HCT116 (cell line): ENCODE results near the gene WDPCP. TPM values are rescaled to one million over a fixed set of nuclear protein-coding genes. Genes with fewer than 3 reads are reported as not detected.

Source experiments
- ATAC-seq: fragments of 200-7000 bp; cut with Tn5 transposase; 2 replicates; pipeline ENCODE4 v1.9.1; 2020; ENCODE audit warnings: mild to moderate bottlenecking, moderate library complexity
- BruUV-seq: library from RNA; stranded (reverse); fragments of 400-500 nt; replicated peaks from 2 replicates; lab custom pipeline; 2021; lab: Mats Ljungman, UMichigan
- CTCF ChIA-PET: fragments of 300-600 bp; sonication (Branson Sonifier 250); formaldehyde crosslinking; loops from one replicate; lab custom pipeline; 2021; ENCODE audit warnings: antibody characterized with exemption; lab: Charles Lee
- POLR2A ChIA-PET: fragments of 300-600, 350-600 bp; sonication (Branson Sonifier 250); formaldehyde crosslinking; loops from one replicate; lab custom pipeline; 2021; ENCODE audit warnings: antibody characterized with exemption; lab: Charles Lee
- RAD21 ChIA-PET, 2 experiments: fragments of 300-600 bp; sonication (Branson Sonifier 250); formaldehyde crosslinking; loops; one replicate each; lab custom pipeline; 2023; ENCODE audit warnings: low total read pairs in 2 of 2; ENCODE audit not compliant: uncharacterized antibody in 2 of 2, unreplicated experiment in 2 of 2, low non-redundant PET in 1 of 2; lab: Charles Lee
- DNase-seq: peaks from one replicate; pipeline ENCODE4 v3.0.0-alpha.2; 2010; ENCODE audit warnings: low read depth, low spot score
- H2AFZ ChIP-seq: fragments of 200-600 bp; shearing (Covaris generic), sonication (generic); 2 replicates; pipeline ENCODE4 v1.6.1; 2017; ENCODE audit warnings: low read depth, mixed run types, mixed read lengths, antibody characterized with exemption, low read length; ENCODE audit not compliant: poor library complexity, severe bottlenecking
- H3K27ac ChIP-seq: 2 replicates; pipeline ENCODE4 v1.5.1; 2012; ENCODE audit warnings: low read depth, low read length
- H3K27me3 ChIP-seq: fragments of 200-600 bp; sonication (generic); 2 replicates; pipeline ENCODE4 v1.6.1; 2016; ENCODE audit warnings: mixed run types, low read length, mixed read lengths; ENCODE audit not compliant: insufficient read depth
- H3K36me3 ChIP-seq, 2 experiments: fragments of 200-500 bp in 1 of 2; fragments of 200-600 bp in 1 of 2; sonication (Bioruptor generic) in 1 of 2; sonication (generic) in 1 of 2; 2 replicates each; pipeline versions ENCODE4 v1.5.1 to v1.6.1; 2014 to 2016; ENCODE audit warnings: low read length in 2 of 2, inconsistent platforms in 1 of 2, mixed read lengths in 1 of 2, mixed run types in 1 of 2; ENCODE audit not compliant: insufficient read depth in 2 of 2, control insufficient read depth in 1 of 2
- H3K4me1 ChIP-seq, 2 experiments: fragments of 200-600 bp in 1 of 2; sonication (generic) in 1 of 2; 2 replicates each; pipeline versions ENCODE4 v1.5.1 to v1.6.1; 2012 to 2017; ENCODE audit warnings: low read length in 2 of 2, inconsistent platforms in 1 of 2, mild to moderate bottlenecking in 1 of 2, mixed read lengths in 1 of 2, mixed run types in 1 of 2, moderate library complexity in 1 of 2; ENCODE audit not compliant: insufficient read depth in 2 of 2, control insufficient read depth in 1 of 2
- H3K4me2 ChIP-seq: fragments of 200-600 bp; sonication (generic); 2 replicates; pipeline ENCODE4 v1.6.1; 2017; ENCODE audit warnings: mixed run types, low read length, mixed read lengths
- H3K4me3 ChIP-seq, 2 experiments: fragments of 200-600 bp in 1 of 2; sonication (generic) in 1 of 2; replicated peaks in 1 of 2; 2 replicates each; pipeline ENCODE4 v1.5.1; 2011 to 2016; ENCODE audit warnings: low read length in 2 of 2, control low read depth in 1 of 2, low read depth in 1 of 2, mild to moderate bottlenecking in 1 of 2, mixed read lengths in 1 of 2, mixed run types in 1 of 2
- H3K79me2 ChIP-seq: fragments of 200-600 bp; sonication (generic); 2 replicates; pipeline ENCODE4 v1.6.1; 2017; ENCODE audit warnings: mild to moderate bottlenecking, mixed run types, low read length, moderate library complexity, mixed read lengths; ENCODE audit not compliant: insufficient read depth
- H3K9ac ChIP-seq: fragments of 200-600 bp; sonication (generic); 2 replicates; pipeline ENCODE4 v1.6.1; 2016; ENCODE audit warnings: low read length, mixed read lengths
- H3K9me2 ChIP-seq: fragments of 200-600 bp; sonication (generic), shearing (Covaris generic); 2 replicates; pipeline ENCODE4 v1.6.1; 2017; ENCODE audit warnings: mixed run types, mild to moderate bottlenecking, moderate library complexity; ENCODE audit not compliant: insufficient read depth
- H3K9me3 ChIP-seq, 2 experiments: fragments of 200-500 bp in 1 of 2; fragments of 200-600 bp in 1 of 2; sonication (Bioruptor generic) in 1 of 2; sonication (generic) in 1 of 2; 2 replicates each; pipeline ENCODE4 v1.6.1; 2014 to 2017; ENCODE audit warnings: low read length in 2 of 2, mixed read lengths in 2 of 2, inconsistent platforms in 1 of 2, low read depth in 1 of 2, mild to moderate bottlenecking in 1 of 2, mixed run types in 1 of 2, moderate library complexity in 1 of 2; ENCODE audit not compliant: control insufficient read depth in 1 of 2, insufficient read depth in 1 of 2
- H4K20me1 ChIP-seq: fragments of 200-600 bp; sonication (generic), shearing (Covaris generic); 2 replicates; pipeline ENCODE4 v1.6.1; 2017; ENCODE audit warnings: mixed run types, mild to moderate bottlenecking, moderate library complexity; ENCODE audit not compliant: insufficient read depth
- ATF3 ChIP-seq: IDR thresholded peaks from 2 replicates; pipeline ENCODE4 v1.6.1; 2012
- CBX3 ChIP-seq: IDR thresholded peaks from 2 replicates; pipeline ENCODE4 v1.6.1; 2012; ENCODE audit warnings: low read depth
- CEBPB ChIP-seq: IDR thresholded peaks from 2 replicates; pipeline ENCODE4 v1.6.1; 2012; ENCODE audit warnings: low read depth
- CTCF ChIP-seq, 3 experiments: fragments of 200-600 bp in 1 of 3; sonication (generic) in 1 of 3; IDR thresholded peaks in 2 of 3; conservative IDR thresholded peaks in 1 of 3; 2 replicates each; pipeline ENCODE4 v1.5.1; 2012 to 2017; ENCODE audit warnings: low read depth in 2 of 3, low read length in 2 of 3, antibody characterized with exemption in 1 of 3, borderline replicate concordance in 1 of 3, control low read depth in 1 of 3, mild to moderate bottlenecking in 1 of 3, mixed read lengths in 1 of 3, mixed run types in 1 of 3, moderate library complexity in 1 of 3; ENCODE audit not compliant: insufficient read depth in 1 of 3
- EZH2 ChIP-seq: fragments of 200-600 bp; sonication (generic); IDR thresholded peaks from 2 replicates; pipeline ENCODE4 v1.6.1; 2017; ENCODE audit warnings: antibody characterized with exemption, mixed run types
- FOSL1 ChIP-seq: IDR thresholded peaks from 2 replicates; pipeline ENCODE4 v1.6.1; 2012; ENCODE audit warnings: low read depth
- MAX ChIP-seq: IDR thresholded peaks from 2 replicates; pipeline ENCODE4 v1.6.1; 2012
- POLR2AphosphoS5 ChIP-seq: IDR thresholded peaks from 2 replicates; pipeline ENCODE4 v1.6.1; 2011; ENCODE audit warnings: mild to moderate bottlenecking, low read depth, low read length, moderate library complexity
- RAD21 ChIP-seq: IDR thresholded peaks from 2 replicates; pipeline ENCODE4 v1.6.1; 2012; ENCODE audit warnings: low read depth, mild to moderate bottlenecking
- SIN3A ChIP-seq: IDR thresholded peaks from 2 replicates; pipeline ENCODE4 v1.6.1; 2012; ENCODE audit warnings: low read depth
- SP1 ChIP-seq: IDR thresholded peaks from 2 replicates; pipeline ENCODE4 v1.6.1; 2012; ENCODE audit warnings: low read depth
- SRF ChIP-seq: IDR thresholded peaks from 2 replicates; pipeline ENCODE4 v1.6.1; 2012; ENCODE audit warnings: low read depth
- YY1 ChIP-seq: IDR thresholded peaks from 2 replicates; pipeline ENCODE4 v1.6.1; 2011; ENCODE audit warnings: low read length, low read depth, moderate library complexity, mild to moderate bottlenecking; ENCODE audit not compliant: insufficient replicate concordance; ENCODE audit errors: extremely low read depth
- ZBTB33 ChIP-seq: IDR thresholded peaks from 2 replicates; pipeline ENCODE4 v1.6.1; 2011; ENCODE audit warnings: mild to moderate bottlenecking, low read length, moderate library complexity; ENCODE audit not compliant: insufficient replicate concordance; ENCODE audit errors: extremely low read depth
- ZFX ChIP-seq: fragments of 450-650 bp; IDR thresholded peaks from 2 replicates; pipeline ENCODE4 v1.6.1; 2017
- ZNF274 ChIP-seq: fragments of 200-500 bp; sonication (Bioruptor generic); IDR thresholded peaks from 2 replicates; pipeline ENCODE4 v1.6.1; 2014; ENCODE audit warnings: mild to moderate bottlenecking, low read depth, low read length, inconsistent platforms
- intact Hi-C: fragments of 100-400 bp; cut with micrococcal nuclease; formaldehyde crosslinking; loops from 2 replicates; pipeline ENCODE4 v1.10.0; 2022
- total RNA-seq: library from RNA; stranded (reverse); gene quantifications from one replicate; pipeline ENCODE4 v1.2.1, GENCODE V29; 2021; ENCODE audit not compliant: unreplicated experiment

The WDPCP gene
- total RNA-seq, 1 experiment from 2014 or later = 4.1 TPM

- RAD21 ChIA-PET = no interaction called here
- CTCF ChIA-PET = no interaction called here
- H3K9ac ChIP-seq = no peak overlapping the region
- no peaks in the 10 kb centered on the region for H3K36me3 ChIP-seq
- POLR2A ChIA-PET = interaction anchor here (0.7 kb wide), 1 partner anchor 1447 kb away, joined by 3 read pairs; no protein-coding TSS in a partner anchor
- 0 out of 2 replicates have a peak, but pooled peaks cover 3% of the 10 kb centered on the region for H3K9me2 ChIP-seq
- H3K4me1 ChIP-seq = no peaks in the 10 kb centered on the region
- intact Hi-C loops = no loop called here
- no TSS peak for BruUV-seq
- no peaks in the 10 kb centered on the region for H3K9me3 ChIP-seq
- DNase-seq (no peak), ATAC-seq (no peak)
- no peaks in the 10 kb centered on the region for H3K79me2 ChIP-seq
- TF ChIP-seq SP1 (no peak), CBX3 (no peak), EZH2 (no peak), YY1 (no peak), SRF (no peak), MAX (no peak), POLR2AphosphoS5 (no peak), SIN3A (no peak), RAD21 (no peak), CEBPB (no peak), FOSL1 (no peak), ZFX (no peak)
- no peak overlapping the region for H3K4me3 ChIP-seq
- H3K4me2 ChIP-seq = no peak overlapping the region
- no peaks in the 10 kb centered on the region for H4K20me1 ChIP-seq
- H3K27me3 ChIP-seq = no peaks in the 10 kb centered on the region
- H3K27ac ChIP-seq = no peak overlapping the region
- H2AFZ ChIP-seq = no peak overlapping the region
Observed at GRCh38 chr2:63096491-63096890, 491.8 kb downstream of the WDPCP start.

GRCh38 chr2:63093502-63093901 lies 494.8 kb downstream of the WDPCP start:
- Histone ChIP-seq H3K9ac (no peak overlapping the region), H3K9me3 (no peaks in the 10 kb centered on the region), H3K9me2 (0 out of 2 replicates have a peak, but pooled peaks cover 3% of the 10 kb centered on the region), H2AFZ (no peak overlapping the region), H3K27me3 (no peaks in the 10 kb centered on the region), H3K27ac (no peak overlapping the region), H3K4me1 (no peaks in the 10 kb centered on the region), H3K36me3 (no peaks in the 10 kb centered on the region), H3K4me2 (no peak overlapping the region), H3K79me2 (no peaks in the 10 kb centered on the region), H4K20me1 (no peaks in the 10 kb centered on the region), H3K4me3 (no peak overlapping the region)
- POLR2A ChIA-PET = interaction anchor here (0.6 kb wide), 1 partner anchor 68 kb away, joined by 3 read pairs; no protein-coding TSS in a partner anchor
- RAD21 ChIA-PET = no interaction called here
- CTCF ChIA-PET = no interaction called here
- no peak for TF ChIP-seq CTCF (IDR thresholded peaks at IDR 0.05 in 2 of 3, conservative IDR thresholded peaks at IDR 0.05 in 1 of 3; ENCODE audit: borderline replicate concordance in 1 of 3, insufficient read depth in 1 of 3, low read depth in 2 of 3, low read length in 2 of 3)
- no peak for TF ChIP-seq SIN3A
- TF ChIP-seq ATF3 = no peak
- no peak for TF ChIP-seq ZBTB33
- no peak for TF ChIP-seq RAD21
- no peak for TF ChIP-seq ZNF274
- DNase-seq (no peak), ATAC-seq (no peak)
- no TSS peak for BruUV-seq
- intact Hi-C loops = no loop called here
